ENCODE results near the gene FRMD4A.
"Not testable (repeated sequence)": the region's sequence is repeated elsewhere in the genome, so short reads cannot be mapped to it uniquely, and the experiment has no call there.

FRMD4A gene

DNA sequence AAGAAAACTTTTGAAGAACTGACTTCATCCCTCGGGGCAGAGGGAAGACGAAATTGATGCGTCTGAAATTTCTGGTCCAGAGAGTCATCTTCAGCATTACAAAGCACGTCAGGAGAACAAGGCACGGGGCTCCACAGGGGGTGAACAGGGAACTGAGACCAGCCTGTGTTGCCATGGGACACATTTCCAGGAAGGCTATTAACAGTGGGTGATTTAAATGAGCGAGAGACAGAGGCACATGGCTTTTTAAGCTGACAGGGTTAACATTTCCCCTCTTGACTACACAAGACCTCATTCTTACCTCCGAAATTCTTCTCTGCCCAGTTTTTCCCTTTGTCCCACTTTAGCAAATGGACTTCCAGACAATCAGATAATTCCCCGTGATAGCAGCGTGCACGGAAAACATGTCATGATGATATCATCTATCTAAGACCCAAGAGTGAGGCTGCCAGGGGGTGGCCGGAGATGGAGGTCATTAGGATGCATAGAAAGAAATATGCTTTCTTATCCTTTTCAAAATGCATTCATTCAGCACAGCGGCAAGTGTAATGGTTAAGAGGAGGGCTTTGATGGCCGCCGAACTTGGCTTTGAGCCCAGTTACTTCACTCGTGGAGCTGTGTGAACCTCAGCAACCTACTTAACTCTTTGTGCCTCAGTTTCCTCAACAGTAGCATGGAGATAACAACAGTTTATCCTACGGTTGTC is 496.0 kb downstream of the FRMD4A start:
- H3K27ac ChIP-seq, result no peak overlapping the region
- no peak for TF ChIP-seq ZFX (IDR thresholded peaks at IDR 0.05; ENCODE audit: borderline replicate concordance)
- TF ChIP-seq, protein P1, sequence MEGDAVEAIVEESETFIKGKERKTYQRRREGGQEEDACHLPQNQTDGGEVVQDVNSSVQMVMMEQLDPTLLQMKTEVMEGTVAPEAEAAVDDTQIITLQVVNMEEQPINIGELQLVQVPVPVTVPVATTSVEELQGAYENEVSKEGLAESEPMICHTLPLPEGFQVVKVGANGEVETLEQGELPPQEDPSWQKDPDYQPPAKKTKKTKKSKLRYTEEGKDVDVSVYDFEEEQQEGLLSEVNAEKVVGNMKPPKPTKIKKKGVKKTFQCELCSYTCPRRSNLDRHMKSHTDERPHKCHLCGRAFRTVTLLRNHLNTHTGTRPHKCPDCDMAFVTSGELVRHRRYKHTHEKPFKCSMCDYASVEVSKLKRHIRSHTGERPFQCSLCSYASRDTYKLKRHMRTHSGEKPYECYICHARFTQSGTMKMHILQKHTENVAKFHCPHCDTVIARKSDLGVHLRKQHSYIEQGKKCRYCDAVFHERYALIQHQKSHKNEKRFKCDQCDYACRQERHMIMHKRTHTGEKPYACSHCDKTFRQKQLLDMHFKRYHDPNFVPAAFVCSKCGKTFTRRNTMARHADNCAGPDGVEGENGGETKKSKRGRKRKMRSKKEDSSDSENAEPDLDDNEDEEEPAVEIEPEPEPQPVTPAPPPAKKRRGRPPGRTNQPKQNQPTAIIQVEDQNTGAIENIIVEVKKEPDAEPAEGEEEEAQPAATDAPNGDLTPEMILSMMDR (IDR thresholded peaks at IDR 0.05), result no peak

DNA sequence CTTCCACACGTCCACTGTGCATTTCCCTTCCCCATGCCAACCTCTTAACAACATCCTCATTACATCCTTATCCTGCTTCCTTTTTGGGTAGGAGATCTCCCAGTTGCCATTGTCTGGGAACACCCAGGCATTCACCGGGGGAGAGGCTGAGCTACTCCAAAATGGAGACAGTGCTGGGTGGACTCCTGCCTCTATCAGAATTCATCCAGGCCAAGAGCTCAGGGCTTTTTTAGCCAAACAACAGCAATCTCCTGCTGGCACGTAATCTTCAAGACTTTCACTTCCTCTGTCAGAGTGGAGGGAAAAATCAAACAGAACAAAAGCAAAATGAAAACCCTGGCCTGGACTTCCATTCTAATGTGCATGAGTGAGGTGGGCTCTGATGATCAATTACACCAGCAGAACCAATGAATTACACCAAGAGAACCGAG is 499.0 kb downstream of the FRMD4A start:
- TF ChIP-seq, protein P1 (IDR thresholded peaks at IDR 0.05), result no peak
- TF ChIP-seq ZFX (IDR thresholded peaks at IDR 0.05; ENCODE audit: borderline replicate concordance), result no peak
- H3K27ac ChIP-seq, result no peak overlapping the region

DNA sequence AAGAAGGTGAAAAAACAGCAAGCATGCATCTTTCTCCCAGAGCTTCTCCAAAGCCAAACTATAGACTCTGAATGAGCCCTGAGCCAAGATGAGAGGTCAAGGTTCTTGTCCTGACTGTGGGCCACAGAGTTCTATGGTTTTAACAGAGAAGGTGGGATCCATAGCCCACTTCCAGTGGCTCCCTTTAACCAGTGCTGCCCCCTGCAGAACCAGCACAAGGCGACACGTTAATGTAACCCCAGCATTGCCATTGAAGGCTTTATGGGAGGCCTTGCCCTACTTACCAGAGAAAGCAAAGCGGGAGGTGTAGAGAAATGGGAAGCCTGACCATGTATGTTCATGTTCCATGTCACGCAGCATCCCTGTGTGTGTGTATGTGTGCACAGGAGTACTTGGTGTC is 500.3 kb downstream of the FRMD4A start:
- TF ChIP-seq ZFX (IDR thresholded peaks at IDR 0.05; ENCODE audit: borderline replicate concordance), result no peak
- TF ChIP-seq, protein P1 (IDR thresholded peaks at IDR 0.05), result no peak

DNA sequence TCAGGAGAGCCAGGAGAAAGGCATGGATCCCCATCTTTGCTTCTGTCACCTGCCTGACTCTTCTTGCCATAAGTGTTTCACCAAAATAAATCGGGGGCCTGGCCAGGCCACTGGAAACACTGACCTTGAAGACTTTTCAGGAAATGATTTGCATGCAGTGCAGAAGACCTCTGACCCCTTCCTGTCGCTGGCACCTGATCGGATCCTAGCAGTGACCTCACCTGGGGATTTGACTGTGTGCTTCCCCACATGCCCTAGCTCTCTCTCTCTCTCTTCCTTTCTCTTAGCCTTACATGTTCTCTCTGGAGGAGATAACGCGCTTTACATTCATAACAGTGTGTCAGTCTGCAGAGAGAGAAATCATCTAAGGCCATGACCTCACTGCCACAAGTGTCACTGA is 500.9 kb downstream of the FRMD4A start:
- TF ChIP-seq ZFX (IDR thresholded peaks at IDR 0.05; ENCODE audit: borderline replicate concordance), result no peak
- TF ChIP-seq, protein P1 (IDR thresholded peaks at IDR 0.05), result no peak
- H3K27ac ChIP-seq, result no peak overlapping the region

More for the DNA sequence above, 500.3 kb downstream of the FRMD4A start:
- H3K27ac ChIP-seq, result no peak overlapping the region

DNA sequence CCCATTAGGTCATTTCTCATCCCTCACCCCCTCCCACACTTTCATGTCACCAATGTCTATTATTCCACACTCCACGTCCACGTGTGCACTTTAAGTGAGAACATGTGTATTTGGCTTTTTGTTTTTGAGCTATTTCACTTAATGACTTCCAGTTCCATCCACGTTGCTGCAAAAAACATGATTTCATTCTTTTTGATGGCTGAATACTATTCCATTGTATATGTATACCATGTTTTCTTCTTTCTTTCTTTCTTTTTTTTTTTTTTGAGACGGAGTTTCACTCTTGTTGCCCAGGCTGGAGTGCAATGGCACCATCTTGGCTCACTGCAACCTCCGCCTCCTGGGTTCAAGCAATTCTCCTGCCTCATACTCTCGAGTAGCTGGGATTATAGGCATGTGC is 502.4 kb downstream of the FRMD4A start:
- H3K27ac ChIP-seq, result not testable (repeated sequence)

DNA sequence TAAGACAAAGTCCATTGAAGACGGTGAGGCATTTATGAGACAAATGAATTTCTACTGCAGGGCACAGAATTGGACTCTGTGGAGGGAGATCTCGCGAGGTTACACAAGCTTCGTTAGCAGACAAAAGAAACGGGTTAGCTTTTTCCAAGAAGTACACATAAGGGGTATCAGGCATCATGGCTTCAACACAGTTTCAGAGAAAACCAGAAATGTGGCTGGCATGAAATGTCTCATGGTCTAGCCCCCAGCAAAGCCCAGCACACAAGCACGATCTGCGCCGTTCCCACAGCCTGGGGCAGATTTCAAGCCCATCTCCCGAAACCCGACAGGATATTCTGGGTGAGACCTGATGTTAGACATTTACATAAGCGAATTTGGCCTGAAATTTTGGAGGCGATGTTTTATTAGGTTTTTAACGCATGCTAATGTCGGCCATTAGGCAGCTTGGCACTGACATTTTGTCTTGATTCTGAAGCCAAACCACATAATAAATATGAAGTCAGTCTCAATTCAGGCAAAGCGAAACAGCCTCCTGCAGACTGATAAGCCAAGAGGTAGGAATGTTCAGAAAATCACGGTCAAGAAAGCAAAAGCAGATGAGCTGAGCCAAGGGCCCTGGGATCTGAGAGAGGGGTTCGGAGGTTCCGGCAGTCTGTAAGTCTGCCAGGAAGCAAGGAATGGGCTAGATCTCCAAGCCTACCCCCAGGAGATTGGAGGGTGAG is 503.5 kb downstream of the FRMD4A start:
- no peak overlapping the region for H3K27ac ChIP-seq

DNA sequence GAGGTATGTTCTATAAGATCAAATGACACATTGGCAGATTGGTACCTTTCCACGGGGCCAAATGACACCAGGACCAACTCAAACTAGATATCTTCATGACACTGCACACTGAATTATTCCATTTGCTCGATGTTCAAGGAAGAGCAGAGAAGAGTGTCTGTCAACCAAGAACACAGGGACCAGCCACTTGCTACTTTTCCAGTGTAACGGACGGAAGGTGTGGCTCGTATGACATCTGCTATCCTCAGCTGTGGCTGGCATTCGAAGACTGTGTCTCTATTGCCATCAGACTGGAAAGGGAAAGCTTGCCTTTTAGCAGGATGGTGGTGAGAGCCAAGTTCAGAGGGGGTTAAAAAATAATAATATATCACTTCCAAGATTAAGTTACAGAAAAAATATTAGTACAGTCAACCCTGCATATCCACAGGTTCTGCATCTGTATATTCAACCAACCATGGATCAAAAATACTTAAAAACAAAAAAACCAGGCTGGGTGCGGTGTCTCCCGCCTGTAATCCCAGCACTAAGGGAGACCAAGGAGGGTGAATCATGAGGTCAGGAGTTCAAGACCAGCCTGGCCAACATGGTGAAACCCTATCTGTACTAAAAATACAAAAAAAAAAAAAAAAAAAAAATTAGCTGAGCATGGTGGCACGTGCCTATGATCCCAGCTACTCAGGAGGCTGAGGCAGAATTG is 506.9 kb downstream of the FRMD4A start:
- H3K27ac ChIP-seq, result no peak overlapping the region
- TF ChIP-seq ZFX (IDR thresholded peaks at IDR 0.05; ENCODE audit: borderline replicate concordance), result no peak
- TF ChIP-seq, protein P1 (IDR thresholded peaks at IDR 0.05), result no peak

More for the DNA sequence above, 503.5 kb downstream of the FRMD4A start:
- TF ChIP-seq, protein P1 (IDR thresholded peaks at IDR 0.05), result no peak
- no peak for TF ChIP-seq ZFX (IDR thresholded peaks at IDR 0.05; ENCODE audit: borderline replicate concordance)
